HG02852 (cell line): ENCODE measurements around the gene ANKRD33B.
A peak's percentile ranks its signal among the peaks of the same experiment; 100 is the strongest.
"Not testable (repeated sequence)": the region's sequence is repeated elsewhere in the genome, so short reads cannot be mapped to it uniquely, and the experiment has no call there.

Experiments used
- ATAC-seq: cut with Tn5 transposase; IDR thresholded peaks from one replicate; pipeline ENCODE4 v1.9.1; 2021; ENCODE audit warnings: mild to moderate bottlenecking, moderate library complexity; ENCODE audit not compliant: unreplicated experiment

ANKRD33B gene

GRCh38 chr5:10563945-10564837 is at the start of gene ANKRD33B:
Gene ANKRD33B, plus strand, starts transcription at chr5:10564070. Its CDS starts 398 bp downstream, at chr5:10564468.
- ATAC-seq = peak; percentile 48

GRCh38 chr5:10514572-10514971 is 49.3 kb upstream of the ANKRD33B start:
- not testable (repeated sequence) for ATAC-seq

- ATAC-seq = no peak
Measured at GRCh38 chr5:10515492-10515891, 48.4 kb upstream of the ANKRD33B start.

GRCh38 chr5:10518347-10518746 is 45.5 kb upstream of the ANKRD33B start:
- ATAC-seq = no peak

- ATAC-seq = no peak
Measured at GRCh38 chr5:10519729-10520128, 44.1 kb upstream of the ANKRD33B start.

GRCh38 chr5:10520706-10521105 is 43.2 kb upstream of the ANKRD33B start:
- ATAC-seq = no peak

GRCh38 chr5:10521466-10522223 is 42.2 kb upstream of the ANKRD33B start:
- no peak for ATAC-seq

- no peak for ATAC-seq
Measured at GRCh38 chr5:10522224-10522611, 41.7 kb upstream of the ANKRD33B start.

- ATAC-seq = no peak
Measured at GRCh38 chr5:10524376-10525123, 39.3 kb upstream of the ANKRD33B start.

- peak; percentile 59 for ATAC-seq
Measured at GRCh38 chr5:10525124-10525495, 38.8 kb upstream of the ANKRD33B start.

GRCh38 chr5:10527281-10527950 is 36.5 kb upstream of the ANKRD33B start:
- ATAC-seq = no peak

- ATAC-seq = no peak
Measured at GRCh38 chr5:10528056-10528816, 35.6 kb upstream of the ANKRD33B start.

- ATAC-seq = no peak
Measured at GRCh38 chr5:10528827-10529226, 35.0 kb upstream of the ANKRD33B start.

- ATAC-seq = no peak
Measured at GRCh38 chr5:10530601-10531320, 33.1 kb upstream of the ANKRD33B start.

GRCh38 chr5:10532421-10532820 is 31.4 kb upstream of the ANKRD33B start:
- no peak for ATAC-seq

- ATAC-seq = no peak
Measured at GRCh38 chr5:10533226-10533625, 30.6 kb upstream of the ANKRD33B start.

GRCh38 chr5:10534561-10535530 is 29.0 kb upstream of the ANKRD33B start:
- ATAC-seq = no peak

- ATAC-seq = no peak
Measured at GRCh38 chr5:10536511-10536910, 27.4 kb upstream of the ANKRD33B start.
